PC-3 (cell line): ENCODE data around the gene THBS3. TPM values are rescaled to one million over a fixed set of nuclear protein-coding genes. Genes with fewer than 3 reads are reported as not detected.
A peak's percentile ranks its signal among the peaks of the same experiment; 100 is the strongest.
"Not testable (repeated sequence)": the region's sequence is repeated elsewhere in the genome, so short reads cannot be mapped to it uniquely, and the experiment has no call there.

Source experiments
- ATAC-seq: fragments of 200-7000 bp; cut with Tn5 transposase; 2 replicates; pipeline ENCODE4 v1.9.1; 2020; ENCODE audit warnings: mild to moderate bottlenecking, moderate library complexity
- BruUV-seq: library from RNA; stranded (reverse); fragments of 400-500 nt; replicated peaks from 2 replicates; lab custom pipeline; 2021; lab: Mats Ljungman, UMichigan
- CTCF ChIA-PET: fragments of 300-600 bp; sonication (Branson Sonifier 250); formaldehyde crosslinking; loops from one replicate; lab custom pipeline; 2022; ENCODE audit warnings: antibody characterized with exemption; lab: Charles Lee
- POLR2A ChIA-PET: fragments of 300-600 bp; sonication (Branson Sonifier 250); formaldehyde crosslinking; loops from one replicate; lab custom pipeline; 2022; ENCODE audit warnings: antibody characterized with exemption; ENCODE audit not compliant: unreplicated experiment; lab: Charles Lee
- DNase-seq: peaks from one replicate; pipeline ENCODE4 v3.0.0-alpha.2; 2015
- H2AFZ ChIP-seq: fragments of 300-600 bp; sonication (generic); 2 replicates; pipeline ENCODE4 v1.6.0; 2016; ENCODE audit warnings: antibody characterized with exemption, low read length
- H3F3A ChIP-seq: fragments of 300-600 bp; sonication (generic); one replicate; pipeline ENCODE4 v1.6.0; 2017; ENCODE audit warnings: antibody characterized with exemption, low read length, control low read depth, mild to moderate bottlenecking; ENCODE audit not compliant: unreplicated experiment
- H3K27ac ChIP-seq: fragments of 300-600 bp; sonication (generic); 2 replicates; pipeline ENCODE4 v1.5.1; 2016; ENCODE audit warnings: mild to moderate bottlenecking, low read length
- H3K27me3 ChIP-seq: fragments of 300-600 bp; sonication (generic); 2 replicates; pipeline ENCODE4 v1.6.1; 2016; ENCODE audit warnings: low read length, mixed read lengths
- H3K36me3 ChIP-seq: fragments of 300-600 bp; sonication (generic); 2 replicates; pipeline ENCODE4 v1.6.1; 2016; ENCODE audit warnings: low read depth, mixed run types, low read length, mixed read lengths
- H3K4me1 ChIP-seq: fragments of 300-600 bp; sonication (generic); 2 replicates; pipeline ENCODE4 v1.5.1; 2016; ENCODE audit warnings: low read length; ENCODE audit not compliant: insufficient read depth
- H3K4me2 ChIP-seq: fragments of 300-600 bp; sonication (generic); 2 replicates; pipeline ENCODE4 v1.6.0; 2016; ENCODE audit warnings: low read length
- H3K4me3 ChIP-seq: fragments of 300-600 bp; sonication (generic); 2 replicates; pipeline ENCODE4 v1.5.1; 2016; ENCODE audit warnings: mild to moderate bottlenecking, low read length, mixed read lengths
- H3K79me2 ChIP-seq: fragments of 300-600 bp; sonication (generic); 2 replicates; pipeline ENCODE4 v1.6.1; 2017; ENCODE audit warnings: low read length, mixed read lengths
- H3K9ac ChIP-seq: fragments of 300-600 bp; sonication (generic); 2 replicates; pipeline ENCODE4 v1.6.0; 2016; ENCODE audit warnings: mild to moderate bottlenecking, low read length
- H3K9me2 ChIP-seq: fragments of 300-600 bp; sonication (generic); replicated peaks from 2 replicates; pipeline ENCODE4 v1.6.1; 2016; ENCODE audit warnings: mixed run types, low read length, mixed read lengths
- H3K9me3 ChIP-seq: fragments of 300-600 bp; sonication (generic); 2 replicates; pipeline ENCODE4 v1.6.1; 2016; ENCODE audit warnings: low read length, mixed read lengths
- H4K20me1 ChIP-seq: fragments of 300-600 bp; sonication (generic); 2 replicates; pipeline ENCODE4 v1.6.1; 2016; ENCODE audit warnings: low read length, mixed read lengths
- CTCF ChIP-seq: fragments of 300-600 bp; sonication (generic); conservative IDR thresholded peaks from 2 replicates; pipeline ENCODE4 v1.5.1; 2017; ENCODE audit warnings: antibody characterized with exemption, low read depth, mild to moderate bottlenecking, low read length
- EZH2 ChIP-seq: fragments of 300-600 bp; sonication (generic); IDR thresholded peaks from one replicate; pipeline ENCODE4 v1.6.1; 2017; ENCODE audit warnings: antibody characterized with exemption, mild to moderate bottlenecking, low read length; ENCODE audit not compliant: unreplicated experiment
- EZH2phosphoT487 ChIP-seq: fragments of 300-600 bp; sonication (generic); IDR thresholded peaks from 2 replicates; pipeline ENCODE4 v1.6.1; 2018; ENCODE audit warnings: mild to moderate bottlenecking, antibody characterized with exemption, low read length, borderline replicate concordance
- intact Hi-C: fragments of 100-400 bp; cut with micrococcal nuclease; formaldehyde crosslinking; loops from 2 replicates; pipeline ENCODE4 v1.9.0; 2023
- total RNA-seq: library from RNA; depleted of rRNA; stranded (reverse); fragments of >200 nt; gene quantifications from 2 replicates; pipeline ENCODE4 v1.2.3, GENCODE V29; 2014

Gene THBS3
- total RNA-seq, 1 experiment from 2014 or later = 13.0 TPM

GRCh38 chr1:155166471-155167165 lies 41.1 kb downstream of the THBS3 start:
- H3K27me3 ChIP-seq = no peaks in the 10 kb centered on the region
- peaks cover 4% of the 10 kb centered on the region; the same call in 1 of the 2 replicates for H3K4me1 ChIP-seq
- DNase-seq (no peak), ATAC-seq (no peak)
- H3K4me3 ChIP-seq = no peak overlapping the region
- no peaks in the 10 kb centered on the region for H3F3A ChIP-seq
- H2AFZ ChIP-seq = no peak overlapping the region
- peaks cover 8% of the 10 kb centered on the region; the same call in 1 of the 2 replicates for H3K36me3 ChIP-seq
- CTCF ChIA-PET = interaction anchor here (0.5 to 2.7 kb wide), 11 partner anchors 12 to 107 kb away, joined by 3 to 57 read pairs (median 5); no protein-coding TSS in a partner anchor
- no peaks in the 10 kb centered on the region for H3K9me2 ChIP-seq
- H3K4me2 ChIP-seq = 0 out of 2 replicates have a peak overlapping the region, but pooled peaks have one; percentile 93
- H3K9ac ChIP-seq = no peak overlapping the region
- no peaks in the 10 kb centered on the region for H4K20me1 ChIP-seq
- no TSS peak for BruUV-seq
- no peak overlapping the region for H3K27ac ChIP-seq
- TF ChIP-seq EZH2 (no peak), EZH2phosphoT487 (no peak)
- H3K79me2 ChIP-seq = peaks cover 6% of the 10 kb centered on the region; the same call in 1 of the 2 replicates
- POLR2A ChIA-PET = no interaction called here
- intact Hi-C loops = loop anchor here (1.0 kb wide), 2 partner anchors 31 to 75 kb away; partner anchors contain the start of gene SLC50A1
- H3K9me3 ChIP-seq = no peaks in the 10 kb centered on the region

DNA sequence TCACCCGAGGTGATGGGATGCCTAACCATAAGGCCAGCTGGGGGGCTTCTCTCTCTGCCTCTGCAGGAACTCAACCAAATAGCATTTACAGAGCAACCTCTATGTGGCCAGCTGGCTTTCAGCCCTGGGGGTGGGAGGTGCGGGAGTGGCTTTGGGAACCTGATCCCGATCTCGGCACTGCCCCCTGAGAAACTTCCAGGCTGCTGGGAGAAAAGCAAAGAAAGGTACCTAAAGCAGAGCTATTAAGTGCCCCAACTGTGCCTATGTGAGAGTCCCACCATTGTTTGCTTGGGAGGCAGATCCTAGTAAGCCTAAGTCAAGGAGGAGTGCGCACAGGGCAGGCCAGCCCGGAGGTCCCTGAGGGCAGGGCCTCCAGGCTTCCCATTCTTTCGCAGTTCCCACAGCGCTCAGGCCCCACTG lies 41.6 kb downstream of the THBS3 start:
- Histone ChIP-seq H3K79me2 (no peaks in the 10 kb centered on the region; the same call in 1 of the 2 replicates), H3K27ac (no peak overlapping the region), H3K9me2 (no peaks in the 10 kb centered on the region), H3K9me3 (no peaks in the 10 kb centered on the region), H3K4me3 (no peak overlapping the region), H3K36me3 (peaks cover 8% of the 10 kb centered on the region; the same call in 1 of the 2 replicates), H3K4me1 (peaks cover 4% of the 10 kb centered on the region; the same call in 1 of the 2 replicates), H3K4me2 (no peak overlapping the region), H3K27me3 (no peaks in the 10 kb centered on the region), H2AFZ (no peak overlapping the region), H3F3A (no peaks in the 10 kb centered on the region), H3K9ac (no peak overlapping the region), H4K20me1 (no peaks in the 10 kb centered on the region)
- intact Hi-C loops = no loop called here
- no peak for DNase-seq
- CTCF ChIA-PET = interaction anchor here (2.1 to 2.7 kb wide), 2 partner anchors 71 to 75 kb away, joined by 12 to 57 read pairs; no protein-coding TSS in a partner anchor
- no peak for ATAC-seq
- no TSS peak for BruUV-seq
- TF ChIP-seq CTCF = no peak
- TF ChIP-seq EZH2phosphoT487 = no peak
- TF ChIP-seq EZH2 = no peak
- POLR2A ChIA-PET = no interaction called here

DNA sequence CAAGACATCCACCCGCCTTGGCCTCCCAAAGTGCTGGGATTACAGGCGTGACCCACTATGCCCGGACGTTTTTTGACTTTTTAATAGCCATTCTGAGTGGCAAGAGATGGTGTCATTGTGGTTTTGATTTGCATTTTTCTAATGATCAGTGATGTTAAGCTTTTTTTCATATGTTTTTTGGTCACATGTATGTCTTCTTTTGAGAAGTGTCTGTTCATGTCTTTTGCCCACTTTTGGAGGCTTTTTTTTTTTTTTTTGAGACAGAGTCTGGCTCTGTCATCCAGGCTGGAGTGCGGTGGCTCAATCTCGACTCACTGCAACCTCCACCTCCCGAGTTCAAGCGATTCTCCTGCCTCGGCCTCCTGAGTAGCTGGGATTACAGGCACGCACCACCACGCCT lies 43.1 kb downstream of the THBS3 start:
- ATAC-seq, H3K9me3 ChIP-seq, H3K4me1 ChIP-seq, H3K4me2 ChIP-seq, H4K20me1 ChIP-seq, H3K9me2 ChIP-seq, BruUV-seq, H3K27me3 ChIP-seq, H2AFZ ChIP-seq, H3K9ac ChIP-seq, intact Hi-C loops, DNase-seq, CTCF ChIA-PET, H3K36me3 ChIP-seq, H3K27ac ChIP-seq, H3K4me3 ChIP-seq, H3F3A ChIP-seq, H3K79me2 ChIP-seq, POLR2A ChIA-PET: not testable (repeated sequence)

GRCh38 chr1:155163785-155164184 lies 43.9 kb downstream of the THBS3 start:
- H3K36me3 ChIP-seq, ATAC-seq, H3K79me2 ChIP-seq, H2AFZ ChIP-seq, H3K27ac ChIP-seq, H3K4me1 ChIP-seq, H3K4me2 ChIP-seq, CTCF ChIA-PET, H3K9me3 ChIP-seq, H3K27me3 ChIP-seq, BruUV-seq, intact Hi-C loops, H3K9me2 ChIP-seq, POLR2A ChIA-PET, H3K4me3 ChIP-seq, DNase-seq, H4K20me1 ChIP-seq, H3F3A ChIP-seq, H3K9ac ChIP-seq: not testable (repeated sequence)

GRCh38 chr1:155162631-155163030 lies 45.1 kb downstream of the THBS3 start:
- H2AFZ ChIP-seq, BruUV-seq, H3K4me3 ChIP-seq, H3K79me2 ChIP-seq, H3K4me1 ChIP-seq, ATAC-seq, H3K4me2 ChIP-seq, H3K9me2 ChIP-seq, H4K20me1 ChIP-seq, POLR2A ChIA-PET, CTCF ChIA-PET, H3K27me3 ChIP-seq, H3K9me3 ChIP-seq, H3K9ac ChIP-seq, DNase-seq, H3F3A ChIP-seq, H3K27ac ChIP-seq, H3K36me3 ChIP-seq, intact Hi-C loops: not testable (repeated sequence)
